Ovary (tissue), 3 donors: Measurements from ENCODE around the gene UCHL5.
A peak's percentile ranks its signal among the peaks of the same experiment; 100 is the strongest.

Source experiments
- CTCF ChIP-seq, 3 donors: fragments of 450-650 bp in 2 of 3; fragments of 200-600 bp in 1 of 3; IDR thresholded peaks; one replicate each; pipeline versions ENCODE4 v1.5.1 to v1.8.0; 2016 to 2022; ENCODE audit warnings: antibody characterized with exemption in 3 of 3, mild to moderate bottlenecking in 1 of 3
- POLR2A ChIP-seq: fragments of 450-650 bp; IDR thresholded peaks from one replicate; pipeline ENCODE4 v1.6.1; 2017; ENCODE audit warnings: antibody characterized with exemption, mild to moderate bottlenecking, moderate library complexity
- donor health status: DM: no; HTN: no; CAD: no.

GRCh38 chr1:193059282-193060114 lies at the start of gene UCHL5, which contains the start of gene RO60:
- peak in 1 of 3 donors; percentile 12 for TF ChIP-seq CTCF (IDR thresholded peaks at IDR 0.05)
- peak; percentile 81 for TF ChIP-seq POLR2A
